ENCODE data around the gene ANK3.

Gene ANK3

DNA sequence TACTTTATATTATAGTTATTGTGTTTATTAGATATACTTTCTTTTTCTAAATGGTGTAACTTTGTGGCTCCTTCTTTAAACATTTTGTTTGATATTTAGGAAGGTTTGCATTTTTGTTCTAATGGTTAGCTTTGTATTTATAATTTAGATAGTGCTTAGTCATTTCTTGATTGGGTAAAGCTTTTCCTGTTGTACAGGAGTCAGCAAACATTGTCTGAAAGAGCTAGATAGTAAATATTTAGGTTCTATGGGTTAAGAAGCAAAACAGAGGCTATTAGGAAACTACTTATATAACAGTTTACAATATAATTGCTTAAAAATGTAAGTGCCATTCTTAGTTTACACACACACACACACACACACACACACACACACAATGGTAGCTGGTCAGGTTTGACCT is 412.8 kb downstream of the ANK3 start:
- no peak for DNase-seq (ENCODE audit: low read depth)

Data from T-helper 22 cell (primary cell).